ENCODE results near the gene GDF9.

The GDF9 gene, protein sequence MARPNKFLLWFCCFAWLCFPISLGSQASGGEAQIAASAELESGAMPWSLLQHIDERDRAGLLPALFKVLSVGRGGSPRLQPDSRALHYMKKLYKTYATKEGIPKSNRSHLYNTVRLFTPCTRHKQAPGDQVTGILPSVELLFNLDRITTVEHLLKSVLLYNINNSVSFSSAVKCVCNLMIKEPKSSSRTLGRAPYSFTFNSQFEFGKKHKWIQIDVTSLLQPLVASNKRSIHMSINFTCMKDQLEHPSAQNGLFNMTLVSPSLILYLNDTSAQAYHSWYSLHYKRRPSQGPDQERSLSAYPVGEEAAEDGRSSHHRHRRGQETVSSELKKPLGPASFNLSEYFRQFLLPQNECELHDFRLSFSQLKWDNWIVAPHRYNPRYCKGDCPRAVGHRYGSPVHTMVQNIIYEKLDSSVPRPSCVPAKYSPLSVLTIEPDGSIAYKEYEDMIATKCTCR

DNA sequence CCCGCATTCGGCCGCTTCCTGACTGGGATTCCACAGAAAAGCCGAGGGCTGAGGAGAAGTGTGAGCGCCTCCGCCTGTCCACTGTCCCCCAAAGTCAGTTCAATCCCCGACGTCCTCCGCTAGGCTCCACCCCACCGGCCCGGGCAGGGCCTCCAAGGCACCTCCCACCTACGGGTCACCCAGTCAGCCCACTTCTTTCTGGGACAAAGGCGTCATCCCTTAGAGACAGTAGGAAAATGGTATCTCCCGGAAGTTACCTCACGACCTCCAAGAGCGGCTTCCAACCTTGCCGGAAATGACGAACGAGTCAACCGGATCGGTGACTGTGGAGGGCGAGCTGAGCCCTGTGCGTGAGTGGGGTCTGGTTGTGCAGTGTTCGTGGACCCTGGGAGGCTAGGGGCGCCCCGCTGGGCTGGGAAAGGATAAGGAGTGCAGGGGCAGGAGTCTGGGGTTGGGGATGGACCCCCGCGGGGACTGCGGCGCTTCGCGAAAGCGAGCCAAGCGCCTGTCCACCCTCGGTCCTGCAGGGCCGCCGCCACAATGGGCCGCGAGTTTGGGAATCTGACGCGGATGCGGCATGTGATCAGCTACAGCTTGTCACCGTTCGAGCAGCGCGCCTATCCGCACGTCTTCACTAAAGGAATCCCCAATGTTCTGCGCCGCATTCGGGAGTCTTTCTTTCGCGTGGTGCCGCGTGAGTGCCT lies at the start of gene GDF9, which contains the start of gene UQCRQ:
TSS of gene GDF9 (minus strand) at position 128 of the 704 bp plus-strand sequence. CDS start 1,936 bp downstream, outside the sequence.
TSS of gene UQCRQ (plus strand) at position 301 of the 704 bp plus-strand sequence. CDS start at position 541, 240 bp downstream.
- DNase-seq = peak; percentile 97 to 99

DNA sequence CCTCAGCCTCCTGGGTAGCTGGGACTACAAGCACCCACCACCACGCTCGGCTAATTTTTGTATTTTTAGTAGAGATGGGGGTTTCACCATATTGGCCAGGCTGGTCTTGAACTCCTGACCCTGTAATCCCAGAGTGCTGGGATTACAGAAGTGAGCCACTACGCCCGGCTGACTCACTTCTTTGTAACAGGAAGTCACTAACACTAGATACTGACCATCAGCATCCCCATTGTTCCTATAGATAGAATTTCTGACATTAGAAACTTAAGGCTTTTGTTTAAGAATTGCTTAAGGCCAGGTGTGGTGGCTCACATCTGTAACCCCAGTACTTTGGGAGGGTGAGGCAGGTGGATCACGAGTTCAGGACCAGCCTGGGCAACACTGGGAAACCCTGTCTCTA lies 49.4 kb upstream of the GDF9 start:
- peak in 1 of 2 donors; percentile 24 for DNase-seq

DNA sequence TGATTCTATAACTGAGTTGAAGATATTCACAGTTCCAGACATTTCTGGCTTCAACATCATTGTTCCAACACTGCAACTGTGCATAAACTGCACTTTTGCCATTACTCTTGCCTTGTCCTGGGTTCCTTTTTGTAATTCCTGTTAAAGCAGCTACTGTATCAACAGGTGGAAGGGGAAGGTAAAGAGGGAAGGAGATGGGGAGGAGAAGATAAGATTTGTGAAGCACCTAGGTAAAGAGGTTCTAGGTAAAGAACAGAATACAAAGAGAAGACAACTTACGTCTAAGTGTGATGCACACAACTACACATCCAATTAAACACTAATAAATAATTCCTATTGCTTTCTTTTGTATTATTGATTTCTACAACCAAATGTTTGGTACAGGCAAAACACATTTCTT lies 43.4 kb upstream of the GDF9 start:
- no peak for DNase-seq

DNA sequence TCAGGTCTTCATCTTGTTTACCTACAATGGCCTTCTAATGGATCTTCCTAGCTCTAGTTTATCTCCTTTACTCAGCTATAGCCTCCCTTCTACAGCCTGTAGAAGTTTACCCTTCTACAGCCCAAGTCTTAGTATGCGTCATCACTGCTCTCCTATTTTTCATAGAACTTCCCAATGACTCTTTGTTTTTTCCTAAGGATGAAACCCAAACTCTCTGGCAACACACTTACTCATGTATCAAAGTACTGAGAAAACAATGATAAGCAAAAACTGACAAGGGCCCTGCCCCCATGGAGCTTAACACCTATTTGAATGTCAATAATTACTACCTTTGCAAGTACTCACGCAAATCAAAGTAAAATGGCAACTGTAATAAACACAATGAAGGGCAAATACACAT lies 40.9 kb upstream of the GDF9 start:
- no peak for DNase-seq

DNA sequence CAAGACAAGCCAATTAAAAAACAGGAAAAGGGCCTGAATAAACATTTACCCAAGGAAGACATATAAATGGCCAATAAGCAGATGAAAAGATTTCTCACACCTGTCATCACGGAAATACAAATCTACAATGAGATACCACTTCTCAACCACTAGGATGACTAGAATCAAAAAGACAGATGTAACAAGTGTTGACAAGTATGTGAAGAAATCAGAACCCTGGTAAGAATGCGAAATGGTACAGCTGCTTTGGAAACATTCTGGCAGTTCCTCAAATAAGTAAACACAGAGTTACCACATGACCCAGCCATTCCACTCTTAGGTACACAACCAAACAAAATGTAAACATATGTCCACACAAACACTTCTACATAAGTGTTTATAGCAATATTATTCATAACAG lies 39.7 kb upstream of the GDF9 start:
- no peak for DNase-seq

DNA sequence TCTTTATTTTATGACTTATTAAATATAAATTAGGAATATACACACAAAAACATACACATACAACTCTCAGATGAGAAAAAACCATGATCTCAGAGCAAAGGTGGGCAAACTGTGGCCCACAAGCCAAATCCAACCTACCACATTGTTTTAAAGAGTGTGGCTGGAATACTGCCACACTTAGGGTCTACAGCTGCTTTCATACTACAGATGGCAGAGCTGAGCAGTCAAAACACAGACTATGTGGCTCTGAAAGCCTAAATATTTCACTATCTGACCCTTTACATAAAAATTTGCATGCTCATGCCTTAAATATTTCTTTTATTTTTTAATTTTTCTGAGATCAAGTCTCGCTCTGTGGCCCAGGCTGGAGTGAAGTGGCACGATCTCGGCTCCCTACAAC lies 35.5 kb upstream of the GDF9 start:
- DNase-seq = no peak

DNA sequence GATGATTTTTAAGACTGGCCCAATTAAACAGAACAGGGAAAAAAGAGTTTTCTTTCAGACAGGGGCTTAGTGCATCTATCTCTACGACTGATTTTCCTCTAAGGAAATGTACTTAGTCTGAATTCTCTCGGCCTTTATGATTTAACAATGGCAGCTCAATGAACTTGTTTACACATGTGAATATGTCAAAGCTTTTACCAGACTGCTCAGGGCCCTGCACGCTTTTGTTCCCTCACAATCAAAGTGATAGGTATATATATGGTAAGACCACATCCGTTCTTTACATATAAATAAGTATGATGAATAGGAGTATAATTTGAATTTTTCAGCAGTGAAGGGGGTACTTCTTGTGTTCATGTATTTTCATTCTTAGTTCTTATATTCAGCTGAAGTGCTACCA lies 34.8 kb upstream of the GDF9 start:
- DNase-seq = no peak

DNA sequence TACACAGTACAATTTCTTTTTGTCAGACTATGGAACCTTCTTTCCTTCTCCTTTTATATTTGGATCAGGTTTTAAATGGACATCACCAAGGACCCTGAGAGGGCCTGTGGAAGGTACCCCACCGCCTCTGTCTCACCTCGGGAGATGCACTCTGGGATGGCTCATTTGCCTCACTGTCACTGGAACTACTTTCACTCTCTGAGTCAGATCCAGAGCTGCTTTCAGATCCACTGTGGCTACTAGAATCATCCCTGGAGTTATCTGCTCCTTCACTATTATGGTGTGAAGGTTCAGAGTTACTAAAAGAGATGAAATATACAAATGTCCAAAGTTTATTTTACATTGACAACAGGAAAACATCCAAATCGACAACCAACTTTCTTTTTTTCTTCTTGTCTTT lies 31.8 kb upstream of the GDF9 start:
- DNase-seq = no peak

DNA sequence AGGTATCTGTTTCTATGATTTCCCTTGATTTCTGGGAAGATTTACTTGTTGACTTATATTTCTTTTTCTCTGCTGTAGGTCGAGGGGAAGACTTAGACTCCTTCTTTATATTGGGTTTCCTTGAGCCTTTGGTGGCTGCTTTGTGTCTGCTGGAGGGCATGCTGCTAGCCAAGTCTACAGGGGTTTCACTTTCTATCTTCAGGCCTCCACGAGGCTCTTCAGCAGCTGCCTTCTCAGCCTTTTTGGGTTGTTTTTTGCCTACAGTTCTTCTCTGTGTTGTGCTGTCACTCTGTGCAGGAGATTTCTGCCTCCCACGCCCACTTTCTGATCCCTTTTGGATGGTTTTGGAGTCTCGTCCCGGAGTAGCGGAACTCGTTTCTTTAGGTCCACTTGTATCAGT lies 30.4 kb upstream of the GDF9 start:
- no peak for DNase-seq

DNA sequence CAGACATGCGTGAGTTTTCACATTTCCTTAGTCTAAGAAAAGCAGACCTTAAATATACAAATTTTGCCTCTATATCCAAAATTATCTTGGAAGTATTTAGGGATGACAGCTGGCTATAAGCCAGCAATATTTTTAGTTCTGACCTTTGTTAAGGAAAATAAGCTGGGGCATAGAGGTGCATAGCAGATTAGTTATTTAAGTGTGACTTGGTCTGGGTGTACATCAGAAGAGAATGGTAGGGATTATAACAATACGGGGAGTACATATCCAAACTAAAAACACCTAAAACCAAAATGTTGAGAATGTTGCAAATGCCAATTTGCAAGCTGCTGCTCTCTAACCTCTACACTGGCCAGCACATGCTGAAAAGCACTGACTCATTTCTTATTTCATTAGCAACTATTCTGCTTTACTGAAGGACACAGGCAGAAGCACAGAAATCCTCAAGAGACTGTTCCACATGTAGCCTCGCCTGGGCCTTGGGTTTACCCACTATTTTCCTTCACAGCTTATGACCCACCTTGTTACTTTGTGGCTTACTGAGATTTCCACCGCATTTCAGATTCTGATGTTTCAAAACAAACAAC lies 29.5 kb upstream of the GDF9 start:
- DNase-seq = no peak

DNA sequence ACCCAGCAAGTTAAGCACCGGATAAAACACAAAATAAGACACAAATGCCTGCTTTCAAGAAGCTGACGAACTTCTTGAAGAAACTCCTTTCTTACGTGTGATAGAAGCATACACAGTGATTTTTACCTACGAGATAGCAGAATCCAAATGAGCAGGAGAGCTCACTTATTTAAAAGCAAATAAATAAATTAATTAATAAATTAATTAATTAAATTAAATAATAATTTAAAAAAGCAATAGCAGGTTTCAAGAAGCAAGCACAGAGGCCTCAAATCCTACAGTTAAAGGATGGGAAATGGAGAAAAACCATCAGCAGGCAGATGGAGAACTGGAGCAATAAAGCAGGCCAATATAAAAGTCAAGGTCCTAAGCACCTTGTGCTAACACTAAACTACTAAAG lies 24.5 kb upstream of the GDF9 start:
- DNase-seq = no peak

DNA sequence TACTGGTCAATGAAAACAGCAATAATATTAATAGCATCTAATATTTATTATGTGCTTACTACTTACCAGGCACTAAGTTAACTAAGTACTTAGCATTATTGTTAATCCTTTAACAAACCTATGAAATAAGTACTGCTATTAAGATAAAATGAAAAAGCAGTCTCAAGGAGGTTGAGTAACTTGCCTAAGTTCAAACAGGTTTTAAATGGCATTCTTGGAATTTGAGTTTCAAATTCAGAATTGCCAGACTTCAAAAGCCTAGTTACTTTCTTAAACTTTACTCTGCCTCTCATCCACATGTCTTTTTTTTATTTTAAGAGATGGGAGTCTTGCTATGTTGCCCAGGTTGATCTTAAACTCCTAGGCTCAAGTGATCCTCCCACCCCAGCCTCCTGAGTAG lies 23.2 kb upstream of the GDF9 start:
- no peak for DNase-seq

DNA sequence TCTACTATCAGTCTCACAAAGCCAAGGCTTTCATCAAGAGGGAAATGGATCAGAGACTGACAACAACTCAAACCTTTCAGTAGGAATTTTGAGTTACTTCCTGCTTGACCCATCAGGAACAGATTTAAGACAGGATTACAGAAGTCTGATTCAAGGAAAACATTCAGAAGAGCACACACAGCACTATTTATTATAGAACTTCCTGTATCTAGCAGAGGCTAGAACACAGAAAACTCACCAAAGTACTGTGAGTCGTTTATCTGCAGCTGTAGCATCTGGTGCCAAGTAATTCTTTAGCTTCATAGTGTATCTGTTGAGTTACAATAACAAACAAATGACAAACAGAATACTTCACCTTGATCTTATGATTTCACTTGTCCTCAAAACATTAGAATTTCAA lies 21.0 kb upstream of the GDF9 start:
- no peak for DNase-seq

DNA sequence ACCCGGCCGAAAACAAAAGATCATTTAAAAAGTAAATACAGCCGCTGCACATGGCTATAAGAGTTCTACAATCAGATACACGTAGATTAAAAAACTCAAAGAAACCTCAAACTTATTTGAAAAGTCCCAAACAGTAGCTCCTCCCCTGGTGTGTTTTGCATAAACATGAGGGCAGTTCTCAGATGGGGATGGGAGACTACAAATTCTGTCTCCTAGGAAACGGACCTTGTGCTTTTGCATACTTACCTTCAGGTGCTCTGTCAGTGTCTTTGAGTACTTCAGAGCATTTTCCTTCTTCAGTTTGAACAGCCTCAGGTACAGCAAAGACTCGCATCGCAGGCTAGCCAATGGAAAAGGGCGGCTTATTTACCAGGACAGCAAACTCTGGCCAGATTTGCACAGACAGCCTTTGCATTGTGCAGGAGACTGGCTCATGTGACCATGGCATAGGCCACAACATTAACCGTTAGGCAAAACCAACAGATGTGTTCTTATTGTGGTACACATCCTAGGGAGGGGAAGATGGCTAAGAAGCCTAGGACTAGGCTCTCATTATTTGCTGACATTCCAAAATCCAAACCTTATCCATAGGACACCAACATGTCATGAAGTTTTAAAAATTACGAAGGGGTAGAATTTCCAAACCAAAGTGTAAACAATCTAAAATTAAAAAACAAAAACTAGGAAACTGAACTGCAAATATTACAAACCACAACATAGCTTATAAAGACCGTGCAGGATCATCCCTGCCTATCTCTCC lies 20.0 kb upstream of the GDF9 start:
- no peak for DNase-seq

DNA sequence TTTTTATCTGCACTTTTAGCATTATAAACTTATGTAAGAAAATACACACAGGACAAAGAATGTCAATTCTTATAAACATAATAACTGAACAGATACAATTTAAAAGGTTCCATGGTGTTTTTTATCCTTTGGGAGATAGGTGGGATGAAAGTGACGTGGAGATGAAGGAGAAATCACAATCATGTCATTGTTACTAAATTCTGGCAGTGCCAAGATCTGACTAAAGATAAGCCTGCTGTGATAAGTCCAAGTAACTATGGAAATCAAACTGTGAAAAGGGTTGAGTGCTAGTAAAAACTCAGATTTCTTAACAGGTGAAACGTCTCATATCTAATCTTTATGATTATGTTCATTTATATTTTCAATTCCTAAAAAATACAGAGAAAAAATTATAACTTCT lies 18.3 kb upstream of the GDF9 start:
- DNase-seq = no peak

DNA sequence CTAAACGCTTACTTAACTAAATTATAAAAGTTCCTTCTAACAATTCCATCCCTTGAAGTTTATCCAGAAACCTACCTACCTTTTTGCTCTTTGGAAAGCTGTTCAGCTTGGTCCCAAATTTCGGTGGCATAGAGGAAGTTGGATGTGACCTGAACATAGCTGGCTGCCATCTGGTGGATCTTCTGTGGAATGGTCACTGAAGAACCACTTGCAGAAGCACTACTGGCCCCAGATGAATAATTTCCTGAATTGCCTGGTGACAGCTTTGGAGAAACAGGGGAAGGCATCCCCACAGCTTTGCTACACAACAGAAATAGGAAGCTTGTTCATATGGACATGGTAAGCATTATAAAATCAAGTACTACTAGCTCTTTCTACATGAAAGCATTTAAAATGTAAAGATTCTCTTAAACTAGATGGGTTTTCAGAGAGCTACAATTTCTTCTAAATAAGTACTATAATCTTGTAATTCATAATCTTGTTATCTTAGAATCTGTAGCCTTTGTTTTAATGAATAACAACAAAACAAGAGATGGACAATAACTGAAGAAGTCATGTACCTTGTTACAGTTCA lies 17.1 kb upstream of the GDF9 start:
- peak; percentile 47 to 55 for DNase-seq

DNA sequence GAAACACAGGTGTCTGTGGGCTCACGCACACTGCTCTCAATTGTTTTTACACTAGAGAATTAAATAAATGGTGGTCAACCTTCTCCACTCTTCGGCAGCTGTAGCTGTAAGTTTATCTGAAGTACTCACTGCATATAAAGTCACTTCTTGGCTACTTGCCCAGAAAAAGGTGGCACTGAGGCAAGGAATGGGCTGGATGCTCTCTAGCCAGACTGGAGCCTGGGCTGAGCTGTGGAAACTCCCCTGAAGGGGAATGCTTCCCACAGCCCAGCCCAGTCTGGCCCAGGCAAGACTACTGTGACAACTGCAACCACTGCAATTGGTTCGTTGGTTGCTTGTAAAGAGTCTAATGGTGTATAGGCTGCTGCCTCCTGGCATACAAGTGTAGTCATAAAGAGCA lies 11.7 kb upstream of the GDF9 start:
- no peak for DNase-seq

DNA sequence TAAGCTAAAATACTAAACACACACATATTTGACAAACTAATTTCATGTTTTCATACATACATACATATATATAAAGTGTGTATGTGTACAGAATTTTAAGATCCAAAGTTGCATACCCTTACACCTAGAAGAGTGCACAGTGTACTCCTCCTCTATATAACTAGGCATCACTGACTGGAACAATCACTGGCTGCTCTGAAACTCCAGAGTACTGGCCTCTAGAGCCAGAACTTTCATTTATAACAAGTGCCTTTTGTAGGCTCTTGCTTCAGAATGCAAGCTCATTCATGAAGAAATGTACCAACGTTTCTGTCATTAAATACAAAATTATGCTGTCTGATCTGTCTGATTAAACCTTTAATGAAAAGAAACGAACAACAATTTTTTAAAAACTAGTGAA lies 11.2 kb upstream of the GDF9 start:
- DNase-seq = no peak

DNA sequence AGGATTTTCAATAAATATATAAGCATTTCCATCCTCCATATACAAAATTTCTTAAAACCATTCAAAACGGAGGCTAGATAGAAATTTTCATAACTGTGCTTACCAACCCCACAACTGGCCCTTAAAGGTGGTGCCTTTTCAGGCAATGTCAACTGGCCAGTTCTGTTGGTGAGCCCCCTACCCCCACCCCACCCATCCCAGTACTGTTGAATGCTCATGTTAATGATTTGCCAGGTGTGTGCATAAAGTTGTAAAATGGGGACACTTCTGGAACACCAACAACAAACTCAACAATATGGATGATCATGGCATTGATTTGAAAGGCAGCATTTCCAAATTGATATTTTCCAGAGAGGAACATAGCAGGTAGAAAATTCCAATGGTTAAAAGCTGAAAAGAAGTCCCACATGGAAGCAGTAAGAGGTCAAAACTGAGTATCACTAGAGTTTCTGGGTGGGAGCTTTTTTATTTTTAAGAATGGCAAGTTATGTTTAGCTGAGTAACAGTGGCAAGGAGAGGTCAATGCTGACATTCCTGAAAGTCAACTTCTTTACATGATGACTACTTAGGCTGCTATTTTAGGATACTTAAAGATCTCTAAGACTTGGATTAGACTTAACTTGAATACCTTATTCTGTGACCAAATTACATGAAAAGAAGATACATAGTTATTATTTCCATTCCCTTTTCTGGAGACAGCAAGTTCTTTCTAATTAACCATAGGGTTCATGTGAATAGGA lies 9.9 kb upstream of the GDF9 start:
- DNase-seq = no peak

DNA sequence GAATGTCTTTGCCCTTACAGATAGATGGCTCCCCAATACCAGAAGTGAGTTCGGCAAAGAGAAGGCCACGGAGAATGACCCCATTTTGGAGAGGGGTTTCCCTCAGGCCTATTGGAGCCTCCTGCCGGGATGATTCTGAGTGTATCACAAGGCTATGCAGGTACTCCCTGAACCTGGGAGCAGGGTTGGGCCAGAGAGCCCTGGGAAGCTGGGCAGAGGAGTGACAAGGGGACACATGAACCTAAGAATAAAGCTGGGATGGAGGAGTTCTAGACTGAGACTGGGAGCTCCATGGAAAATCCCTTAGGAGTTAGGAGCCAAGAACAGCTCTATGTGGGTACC lies 7.6 kb upstream of the GDF9 start:
- DNase-seq = no peak

DNA sequence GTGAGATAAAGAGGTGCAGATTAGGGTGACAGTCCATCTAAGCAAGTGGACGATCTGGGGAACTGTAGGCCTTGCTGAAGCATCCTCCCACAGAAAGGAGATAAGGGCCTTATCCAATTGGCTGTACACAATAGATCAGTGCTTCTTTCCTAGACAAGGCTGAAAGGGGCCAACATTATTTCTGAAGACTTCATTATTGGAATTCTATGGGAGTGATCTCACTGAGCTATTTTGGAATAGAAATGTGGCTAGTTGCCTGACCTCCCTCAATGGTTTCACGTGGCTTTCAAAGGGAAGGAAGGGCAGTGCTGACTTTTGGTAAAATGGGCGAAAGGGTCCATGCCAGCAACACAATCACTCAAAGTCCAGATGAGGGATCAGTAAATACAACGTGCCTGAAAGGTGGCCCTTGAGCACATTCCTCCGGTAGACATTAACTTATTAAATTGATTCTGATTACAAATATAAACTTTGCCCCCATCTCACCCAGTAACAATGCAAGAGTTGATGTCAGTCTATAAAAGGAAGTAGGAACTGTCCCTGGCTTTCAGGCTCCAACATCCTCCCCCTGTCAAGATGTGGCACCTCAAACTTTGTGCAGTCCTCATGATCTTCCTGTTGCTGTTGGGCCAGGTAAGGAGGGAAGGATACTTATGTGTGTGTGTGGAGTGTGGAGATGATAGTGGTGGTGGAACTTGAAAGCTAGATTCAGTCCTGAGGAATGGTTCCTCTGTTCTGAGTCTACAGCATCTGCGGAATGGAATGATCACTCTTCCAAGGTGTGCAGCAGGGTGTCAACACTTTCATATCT lies 7.1 kb upstream of the GDF9 start, which contains the start of gene LEAP2:
TSS of gene LEAP2 (plus strand) at position 550 of the 811 bp plus-strand sequence. CDS start at position 577, 27 bp downstream.
- DNase-seq = no peak
